HUDEP-2 (cell line): ENCODE data around the gene LPGAT1.

Source experiments
- DNase-seq, 76 experiments: peaks; one replicate each; lab custom pipeline; 2025; ENCODE audit not compliant: unreplicated experiment in 76 of 76; lab: John Stamatoyannopoulos, UW

Gene LPGAT1

GRCh38 chr1:211829343-211830054 lies 1.1 kb downstream of the LPGAT1 start:
- DNase-seq = no peak

GRCh38 chr1:211828584-211829342 lies 1.8 kb downstream of the LPGAT1 start:
- DNase-seq = no peak

- no peak for DNase-seq
Measured at GRCh38 chr1:211827051-211827450, 3.5 kb downstream of the LPGAT1 start.

DNA sequence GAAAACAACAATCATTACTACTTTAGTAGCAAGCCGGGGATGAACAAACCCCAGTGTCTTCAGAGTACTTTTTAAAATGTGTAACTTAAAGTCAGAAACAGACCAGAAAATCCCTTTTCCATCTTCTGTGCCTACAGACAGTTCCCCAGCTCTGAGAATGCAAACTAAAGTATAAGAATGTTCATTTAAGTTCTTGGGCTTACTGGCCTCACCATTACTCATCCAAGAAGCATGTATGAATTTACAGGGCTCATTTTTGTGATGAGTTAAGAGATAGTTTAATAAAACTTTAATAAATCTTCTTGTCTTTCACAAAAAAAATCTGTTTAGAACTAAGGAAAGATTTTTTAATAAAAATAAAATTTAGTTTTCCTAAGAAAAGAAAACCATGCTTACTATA lies 4.6 kb downstream of the LPGAT1 start:
- no peak for DNase-seq

- DNase-seq = no peak
Measured at GRCh38 chr1:211822677-211823407, 7.7 kb downstream of the LPGAT1 start.

DNA sequence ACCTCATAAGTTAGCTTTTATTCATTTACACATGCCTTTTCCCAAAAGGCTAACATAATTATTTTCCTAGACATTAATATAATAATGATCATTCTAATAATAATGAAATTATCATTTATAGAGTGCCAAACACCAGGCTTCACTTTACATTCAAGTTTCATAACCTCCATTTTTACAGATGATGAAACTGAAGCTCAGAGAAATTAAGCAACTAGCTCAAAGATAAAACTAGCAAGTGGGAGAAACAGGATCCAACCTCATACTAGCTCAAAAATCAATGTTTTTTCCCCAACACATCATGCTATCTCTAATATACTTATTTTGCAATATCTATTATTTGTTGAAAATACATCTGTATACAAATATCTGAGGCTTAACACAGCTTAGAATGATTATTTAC lies 14.0 kb downstream of the LPGAT1 start:
- no peak for DNase-seq

DNA sequence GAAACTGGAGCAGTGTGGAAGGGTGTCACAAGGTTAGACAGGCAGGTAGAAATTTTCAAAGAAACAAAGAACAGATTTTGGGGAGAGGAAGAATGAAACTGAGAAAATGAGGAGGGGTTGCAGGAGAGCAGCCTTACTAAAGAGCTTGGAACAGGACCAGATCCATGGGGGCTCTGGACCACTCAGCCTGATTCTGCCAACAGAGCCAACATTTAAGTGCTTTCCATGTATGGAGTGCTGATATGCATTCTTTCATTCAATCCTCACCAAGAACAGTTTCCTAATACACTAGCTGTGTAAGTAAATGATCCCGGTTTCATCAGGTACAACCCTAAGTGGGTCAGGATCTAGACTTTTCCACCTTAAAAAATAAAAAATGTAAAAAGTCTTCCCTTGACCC lies 16.2 kb downstream of the LPGAT1 start:
- no peak for DNase-seq

DNA sequence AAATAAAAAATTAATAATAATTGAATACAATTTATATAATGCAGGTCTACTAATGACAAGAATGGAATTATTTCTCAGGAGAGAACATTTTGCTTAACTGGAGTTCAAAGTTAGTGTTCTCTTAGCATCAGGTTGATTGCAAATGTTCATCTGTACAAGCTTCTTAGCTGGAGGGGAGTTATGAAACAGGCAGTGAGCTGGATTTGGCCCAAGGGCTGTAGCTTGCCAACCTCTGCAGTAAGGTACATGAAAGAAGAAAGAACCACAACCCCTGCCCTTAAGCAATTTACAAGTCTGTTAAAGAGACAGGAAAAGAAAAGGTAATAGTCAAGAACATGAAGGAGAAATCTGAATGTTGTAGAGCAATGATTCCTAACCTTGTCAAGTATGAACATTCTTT lies 17.0 kb downstream of the LPGAT1 start:
- no peak for DNase-seq

DNA sequence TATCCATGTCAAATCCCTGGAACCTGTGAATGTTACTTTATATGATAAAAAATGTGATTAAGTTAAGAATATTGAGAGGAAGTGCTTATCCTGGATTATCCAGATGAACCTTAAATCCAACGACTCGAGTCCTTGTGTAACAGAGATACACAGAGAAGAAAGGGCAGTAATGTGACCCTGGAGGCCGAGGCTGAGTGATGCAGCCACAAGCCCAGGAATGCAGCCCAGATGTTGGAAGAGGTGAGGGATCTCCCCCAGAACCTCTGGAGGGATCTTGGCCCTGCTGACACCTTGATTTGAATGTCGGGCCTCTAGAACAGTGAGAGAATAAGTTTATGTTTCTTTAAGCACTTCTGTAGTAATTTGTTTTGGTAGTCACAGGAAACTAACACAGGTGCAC lies 18.0 kb downstream of the LPGAT1 start:
- no peak for DNase-seq

DNA sequence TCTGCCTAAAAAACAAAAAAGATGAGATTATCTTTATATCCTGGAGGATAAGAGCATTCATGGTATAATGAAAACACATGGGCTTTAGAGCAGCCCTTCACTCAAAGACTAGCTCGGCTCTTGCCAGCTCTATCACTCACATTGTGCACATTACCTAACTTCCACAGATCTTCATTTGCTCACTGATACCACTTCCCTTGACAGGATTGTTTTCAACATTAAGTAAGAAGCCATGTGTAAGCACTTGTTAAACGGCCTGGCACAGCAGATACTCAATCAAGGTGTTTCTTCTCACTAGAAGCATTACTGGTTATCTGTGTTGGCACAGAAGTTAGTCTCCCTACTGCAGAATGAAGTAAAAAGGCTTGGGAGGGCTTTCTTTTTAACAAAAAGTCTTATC lies 18.7 kb downstream of the LPGAT1 start:
- peak in 3 of 76 experiments; percentile 2 to 19 (median 3) for DNase-seq

DNA sequence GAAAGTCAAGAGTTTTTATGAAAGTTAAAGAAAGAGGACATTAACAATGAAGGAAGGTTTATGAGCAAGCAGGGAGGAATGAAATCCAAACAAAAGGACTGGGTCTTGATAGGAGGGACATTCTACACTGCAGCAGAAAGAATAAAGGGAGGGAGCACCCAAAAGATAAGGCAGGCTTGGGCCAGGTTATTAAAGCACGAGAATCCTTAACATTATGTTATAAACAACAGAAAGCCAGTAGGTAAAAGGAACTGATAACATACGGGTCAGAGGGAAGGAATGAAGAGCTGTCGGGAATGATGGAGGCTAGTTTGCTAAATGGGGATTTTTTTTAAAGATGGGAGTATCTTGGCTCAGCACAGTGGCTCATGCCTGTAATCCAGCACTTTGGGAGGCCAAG lies 19.4 kb downstream of the LPGAT1 start:
- no peak for DNase-seq

DNA sequence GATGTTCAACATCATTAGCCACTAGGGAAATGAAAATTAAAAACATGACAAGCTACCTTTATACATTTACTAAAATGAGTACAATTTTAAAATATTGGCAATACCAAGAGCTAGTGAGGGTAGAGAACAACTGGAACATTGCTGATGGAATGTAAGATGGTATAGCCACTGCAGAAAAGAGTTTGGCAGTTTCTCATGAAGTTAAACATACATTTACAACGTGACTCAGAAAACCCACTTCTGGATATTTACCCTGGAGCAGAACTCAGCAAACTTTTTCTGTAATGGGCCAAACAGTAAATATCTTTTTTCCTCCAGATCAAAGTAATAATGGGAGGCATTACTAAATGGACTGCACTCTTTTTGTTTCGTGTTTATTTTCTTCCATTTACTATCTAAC lies 22.1 kb downstream of the LPGAT1 start:
- no peak for DNase-seq

GRCh38 chr1:211804915-211805314 lies 25.6 kb downstream of the LPGAT1 start:
- no peak for DNase-seq

GRCh38 chr1:211800925-211801607 lies 29.5 kb downstream of the LPGAT1 start:
- peak in 12 of 76 experiments; percentile 1 to 39 (median 22) for DNase-seq

DNA sequence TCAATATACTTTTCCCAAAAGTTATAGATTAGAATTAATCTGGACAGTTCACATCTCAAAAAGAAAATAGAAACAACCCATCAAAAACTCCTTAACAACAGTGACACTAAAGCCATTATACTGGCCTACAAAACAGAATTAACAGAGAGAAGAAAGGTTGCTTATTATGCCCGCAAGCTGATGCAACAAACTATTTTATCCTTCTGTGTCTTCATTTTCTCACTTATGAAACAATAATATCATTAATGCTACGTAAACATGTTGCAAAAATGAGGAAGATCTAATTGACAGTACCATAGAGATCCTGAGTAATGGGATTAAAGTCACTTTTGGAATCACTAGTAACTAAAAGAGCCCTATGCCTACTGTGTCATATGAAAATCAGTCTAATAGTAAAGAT lies 32.6 kb downstream of the LPGAT1 start:
- no peak for DNase-seq

GRCh38 chr1:211791979-211792378 lies 38.6 kb downstream of the LPGAT1 start:
- no peak for DNase-seq

DNA sequence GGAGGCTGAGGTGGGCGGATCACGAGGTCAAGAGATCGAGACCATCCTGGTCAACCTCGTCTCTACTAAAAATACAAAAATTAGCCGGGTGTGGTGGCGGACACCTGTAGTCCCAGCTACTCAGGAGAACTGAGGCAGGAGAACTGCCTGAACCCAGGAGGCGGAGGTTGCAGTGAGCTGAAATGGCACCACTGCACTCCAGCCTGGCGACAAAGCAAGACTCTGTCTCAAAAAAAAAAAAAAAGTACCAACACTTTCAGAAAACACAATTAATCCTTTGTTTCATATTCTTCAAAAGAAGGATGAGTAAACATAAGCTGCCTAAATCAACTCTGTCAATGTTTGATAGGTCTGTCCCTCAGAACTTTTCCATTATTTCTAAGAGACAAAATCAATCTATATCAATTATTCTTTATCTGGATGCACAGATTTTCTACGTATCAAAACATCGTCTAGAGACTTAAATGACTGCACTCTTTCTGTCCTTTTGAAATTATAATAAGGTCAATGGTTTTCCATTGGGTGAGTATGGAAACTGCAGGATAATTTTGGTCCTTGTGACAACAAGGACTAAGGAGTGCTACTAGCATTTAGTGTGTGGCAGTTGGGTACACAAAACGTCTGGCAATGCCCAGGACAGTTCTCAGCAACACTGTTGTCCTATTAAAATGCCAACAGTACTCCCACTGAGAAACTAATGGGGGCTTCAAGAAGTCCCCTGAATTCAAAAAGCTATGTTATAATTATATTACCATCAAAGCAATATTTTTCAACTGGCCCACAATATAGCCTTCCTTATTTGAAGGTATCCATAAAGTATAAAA lies 40.7 kb downstream of the LPGAT1 start:
- no peak for DNase-seq

DNA sequence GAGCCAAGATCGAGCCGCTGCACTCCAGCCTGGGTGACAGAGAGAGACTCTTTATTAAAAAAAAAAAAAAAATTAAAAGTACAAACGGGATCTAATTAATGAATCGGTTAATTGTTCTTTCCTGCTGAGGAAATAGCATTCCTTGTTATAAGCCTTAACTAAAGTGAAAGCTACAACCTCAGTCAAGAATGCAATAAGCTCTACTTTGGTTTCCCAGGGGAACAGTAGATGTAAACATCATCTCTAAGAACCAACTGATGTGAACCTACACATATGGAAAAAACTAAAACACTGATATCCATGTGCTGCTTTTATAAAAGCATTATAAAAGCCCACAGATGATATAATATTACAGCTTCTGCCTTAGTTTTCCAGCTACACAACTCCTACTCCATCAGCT lies 41.9 kb downstream of the LPGAT1 start:
- DNase-seq = no peak

DNA sequence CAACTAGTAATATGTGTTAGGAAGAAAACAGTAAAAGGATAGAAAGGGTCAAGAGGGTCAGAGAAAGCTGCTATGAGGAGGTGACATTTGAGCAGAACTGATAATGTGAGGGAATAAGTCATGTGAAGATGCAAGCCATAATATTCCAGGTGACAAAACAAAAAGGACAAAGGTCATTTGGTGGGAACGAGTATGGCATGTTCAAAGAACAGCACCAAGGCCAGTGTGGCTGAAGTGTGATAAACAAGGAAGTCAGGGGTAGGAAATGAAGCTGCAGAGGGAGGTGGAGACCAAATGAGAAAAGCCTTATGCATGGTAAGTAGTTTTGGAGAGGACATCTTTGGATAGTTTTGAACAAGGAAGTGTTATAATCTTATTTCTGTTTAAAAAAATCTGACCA lies 46.7 kb downstream of the LPGAT1 start:
- no peak for DNase-seq

DNA sequence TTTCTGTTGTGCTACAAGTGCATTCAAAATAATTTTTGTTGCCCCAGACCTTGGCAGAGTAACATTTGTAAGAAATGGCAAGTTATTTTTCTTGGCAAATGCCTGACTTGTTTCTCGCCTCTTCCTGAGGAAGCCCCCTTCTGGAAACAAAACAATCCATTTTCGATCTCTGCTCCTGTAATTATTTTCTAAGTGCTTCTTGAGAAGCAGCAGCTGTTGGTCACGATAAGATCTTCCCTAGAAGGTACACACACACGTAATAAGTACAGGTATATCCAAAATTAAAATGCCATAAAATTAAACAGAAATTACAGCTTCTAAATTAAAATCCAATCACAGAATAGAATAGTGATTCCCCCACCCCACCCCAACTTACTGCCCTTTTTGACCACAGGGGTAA lies 47.3 kb downstream of the LPGAT1 start:
- no peak for DNase-seq
